Ramos (cell line): Measurements from ENCODE around the gene TIAM2.
"Not testable (repeated sequence)": the region's sequence is repeated elsewhere in the genome, so short reads cannot be mapped to it uniquely, and the experiment has no call there.

Experiments
- in situ Hi-C: fragments of 300-500 bp; cut with MboI; formaldehyde crosslinking; loops from one replicate; pipeline ENCODE4 v1.14.3; 2022; ENCODE audit warnings: low sequenced_read_pairs; ENCODE audit not compliant: unreplicated experiment

Gene TIAM2

DNA sequence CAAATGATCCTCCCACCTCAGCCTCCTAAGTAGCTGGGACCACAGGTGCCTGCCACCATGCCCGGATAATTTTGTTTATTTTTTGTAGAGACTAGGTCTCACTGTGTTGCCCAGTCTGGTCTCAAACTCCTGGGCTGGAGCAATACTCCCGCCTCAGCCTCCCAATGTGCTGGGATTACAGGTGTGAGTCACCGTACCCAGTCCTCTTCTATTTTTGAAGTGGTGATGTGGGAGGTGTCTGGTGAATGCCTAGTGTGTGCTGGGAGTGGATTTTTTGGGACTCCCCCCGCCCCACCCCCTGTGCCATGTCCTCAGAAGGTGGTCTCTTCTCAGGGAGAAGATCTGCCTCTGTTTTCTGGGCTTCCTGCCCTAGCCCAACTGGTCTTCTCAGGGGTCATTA lies 220.8 kb downstream of the TIAM2 start:
- in situ Hi-C loops, result no loop called here

DNA sequence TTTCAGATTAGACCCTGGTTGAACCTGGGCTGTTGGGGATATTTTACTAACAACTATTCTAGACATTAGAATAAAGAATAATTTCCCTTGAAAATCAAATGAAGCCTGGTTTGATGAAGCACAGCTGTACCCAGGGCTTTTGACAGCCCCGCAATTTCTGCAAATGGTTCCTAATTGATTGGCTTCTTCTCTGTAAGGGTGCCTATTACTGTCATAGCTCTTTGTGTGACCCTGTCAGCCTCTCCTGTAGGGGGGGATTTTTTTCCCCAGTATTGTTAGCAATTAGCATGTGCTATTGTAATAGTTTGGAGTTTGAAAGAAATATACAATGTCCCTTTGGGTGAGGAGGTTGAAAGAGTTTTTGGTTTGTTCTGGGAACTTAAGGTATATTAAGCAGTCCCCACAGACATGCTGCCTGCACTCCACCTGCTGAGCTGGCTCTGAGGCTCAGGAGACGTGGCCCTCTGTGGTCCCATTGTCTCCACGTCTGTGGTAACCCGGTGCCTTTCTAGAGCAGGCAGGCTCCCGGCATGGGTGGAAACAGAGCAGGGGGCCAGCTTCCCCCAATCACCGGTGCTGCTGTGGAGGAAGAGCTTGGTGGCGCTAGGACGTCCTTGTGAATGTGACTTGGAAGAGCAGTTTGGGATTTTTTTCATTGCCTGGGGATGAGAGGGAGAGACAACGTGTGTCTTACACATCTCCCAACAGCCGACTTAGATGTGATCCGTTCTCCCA lies 221.4 kb downstream of the TIAM2 start:
- in situ Hi-C loops, result no loop called here

DNA sequence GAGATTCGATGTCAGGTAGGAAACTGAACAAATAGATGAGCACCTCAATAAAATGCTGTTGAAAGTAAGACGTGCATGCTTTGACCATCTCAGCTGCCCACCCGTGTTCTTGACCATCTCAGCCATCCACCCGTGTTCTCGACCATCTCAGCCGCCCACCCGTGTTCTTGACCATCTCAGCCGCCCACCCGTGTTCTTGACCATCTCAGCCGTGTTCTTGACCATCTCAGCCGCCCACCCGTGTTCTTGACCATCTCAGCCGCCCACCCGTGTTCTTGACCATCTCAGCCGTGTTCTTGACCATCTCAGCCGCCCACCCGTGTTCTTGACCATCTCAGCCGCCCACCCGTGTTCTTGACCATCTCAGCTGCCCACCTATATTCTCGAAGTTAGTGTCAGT lies 223.6 kb downstream of the TIAM2 start:
- in situ Hi-C loops, result not testable (repeated sequence)

DNA sequence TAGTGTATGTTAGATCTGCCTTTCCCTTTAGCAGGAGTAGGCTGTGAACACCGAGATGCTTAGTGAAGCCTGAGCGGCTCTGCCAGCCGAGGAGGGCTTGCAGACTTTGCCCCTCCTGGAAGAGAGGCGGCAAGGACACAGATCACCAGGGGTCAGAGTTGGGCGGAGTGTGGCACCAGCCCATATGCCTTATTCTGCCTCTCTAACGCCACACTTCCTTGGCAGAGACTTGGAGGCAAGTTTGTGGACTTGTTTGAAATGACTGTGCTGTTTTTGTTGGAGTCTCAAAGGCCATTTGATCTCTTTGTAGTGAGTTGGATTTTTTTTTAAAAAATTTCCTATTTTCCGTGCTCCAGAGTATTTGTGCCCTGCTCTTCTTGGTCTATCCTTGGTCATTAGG lies 224.2 kb downstream of the TIAM2 start:
- in situ Hi-C loops, result no loop called here

DNA sequence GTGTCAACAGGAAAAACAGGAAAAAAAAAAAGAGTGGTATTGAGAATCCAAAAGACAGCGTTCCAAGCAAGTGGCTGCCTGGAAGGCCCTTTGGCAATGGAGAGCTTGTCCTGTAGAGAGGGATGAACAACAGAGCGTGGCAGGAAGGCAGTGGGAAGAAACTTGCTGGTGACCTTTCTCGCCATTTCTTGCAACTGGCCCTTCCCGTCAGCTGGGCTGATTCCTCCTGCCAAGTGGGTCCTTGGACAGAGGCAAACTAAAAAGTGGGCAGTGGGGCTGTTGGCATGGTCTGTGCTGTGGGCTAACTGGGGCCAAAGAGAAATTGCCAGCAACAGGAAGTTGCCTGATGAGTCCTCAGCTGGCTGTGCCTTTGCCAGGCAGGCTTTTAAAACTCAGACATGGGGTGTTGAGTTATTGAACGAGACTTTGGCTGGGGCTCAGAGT lies 224.8 kb downstream of the TIAM2 start:
- in situ Hi-C loops, result no loop called here

DNA sequence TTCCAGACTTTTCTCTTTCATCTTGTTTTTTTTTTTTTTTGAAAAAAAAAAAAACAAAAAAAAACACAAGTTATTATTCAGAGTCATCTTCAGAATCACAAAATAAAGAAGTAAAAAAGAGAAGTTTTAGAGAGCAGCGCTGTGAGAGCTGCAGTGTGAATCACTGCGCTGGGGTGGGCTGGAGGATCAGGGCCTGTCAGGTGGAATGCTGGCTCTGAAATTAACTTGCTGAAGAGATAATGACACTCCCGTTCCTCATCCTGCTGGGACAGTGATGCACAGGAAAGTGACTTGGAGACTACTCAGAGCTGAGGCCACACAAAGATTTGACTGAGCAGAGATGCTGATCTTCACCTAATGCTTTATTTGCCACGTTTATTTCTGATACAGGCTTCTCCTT lies 226.0 kb downstream of the TIAM2 start:
- in situ Hi-C loops, result no loop called here

DNA sequence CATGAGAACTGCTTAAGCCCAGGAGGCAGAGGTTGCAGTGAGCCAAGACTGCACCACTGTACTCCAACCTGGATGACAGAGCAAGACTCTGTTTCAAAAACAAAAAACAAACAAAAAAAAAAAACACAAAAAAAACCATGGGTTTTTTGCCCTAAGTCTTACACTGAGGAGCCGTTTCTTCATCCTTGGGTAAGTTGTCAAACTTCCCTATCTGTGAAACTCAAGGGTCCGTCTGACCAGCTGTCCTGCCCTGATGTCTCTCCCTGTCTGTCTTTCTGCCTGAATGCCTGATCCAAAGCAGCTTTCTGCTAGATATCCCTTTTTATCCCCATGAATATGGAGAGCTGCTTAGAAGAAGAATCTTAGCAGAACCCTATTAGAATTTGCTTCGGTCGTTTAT lies 227.4 kb downstream of the TIAM2 start:
- in situ Hi-C loops, result no loop called here

DNA sequence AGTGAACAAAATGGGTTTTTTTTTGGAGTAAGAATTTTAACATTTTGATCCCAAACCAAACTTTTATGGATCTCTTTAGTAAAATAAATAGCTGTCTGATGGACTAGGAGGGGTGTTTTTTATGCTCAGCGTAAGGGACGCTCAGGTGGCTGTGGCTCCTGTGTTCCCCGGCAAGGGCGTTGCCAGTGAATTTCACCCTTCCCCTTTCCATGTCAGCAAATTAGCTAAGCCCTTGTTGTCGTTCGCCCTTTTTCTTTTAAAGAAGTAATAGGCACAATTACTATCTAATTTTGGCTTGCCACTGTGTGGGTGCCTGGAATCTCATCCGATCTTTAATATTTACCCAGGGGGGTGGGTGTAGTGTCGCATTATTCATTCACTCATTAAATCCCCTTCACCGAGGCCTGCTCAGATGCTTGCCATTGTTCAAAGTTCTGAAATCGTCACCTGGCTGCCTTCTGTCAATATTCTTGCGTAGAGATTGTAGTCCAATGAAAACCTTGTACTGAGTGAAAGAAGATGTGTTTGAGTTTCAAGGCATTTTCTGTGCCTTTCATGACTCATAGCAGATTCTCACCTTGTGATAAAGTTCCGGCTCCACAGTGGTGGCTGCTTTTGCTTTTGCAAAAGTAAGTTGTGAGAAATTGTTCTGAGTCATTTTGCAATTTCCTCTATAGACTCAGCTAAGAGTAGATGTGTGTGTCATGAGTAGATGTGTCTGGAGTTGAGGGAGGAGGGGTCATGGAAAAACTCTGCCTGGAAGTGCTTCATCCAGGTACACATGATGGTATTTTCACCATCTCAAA lies 228.7 kb downstream of the TIAM2 start:
- in situ Hi-C loops, result no loop called here

DNA sequence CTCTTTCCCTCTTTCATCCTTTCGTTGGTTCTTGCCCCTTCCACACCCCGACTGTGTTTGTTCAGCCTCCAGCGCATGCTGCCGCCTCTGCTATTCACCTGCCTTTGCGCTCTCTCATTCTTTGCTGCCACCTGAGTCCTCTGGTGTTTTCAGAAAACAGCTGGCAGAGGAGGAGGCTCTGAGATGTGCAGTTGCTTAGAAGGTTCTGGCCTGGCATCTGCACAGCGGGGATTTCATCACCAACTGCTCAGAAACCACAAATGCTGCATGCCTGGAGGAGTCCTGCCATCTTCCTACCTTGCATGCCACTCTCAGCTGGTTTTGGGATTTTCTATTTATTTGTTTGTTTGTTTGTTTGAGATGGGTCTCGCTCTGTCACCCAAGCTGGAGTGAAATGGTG lies 229.5 kb downstream of the TIAM2 start:
- in situ Hi-C loops, result no loop called here

DNA sequence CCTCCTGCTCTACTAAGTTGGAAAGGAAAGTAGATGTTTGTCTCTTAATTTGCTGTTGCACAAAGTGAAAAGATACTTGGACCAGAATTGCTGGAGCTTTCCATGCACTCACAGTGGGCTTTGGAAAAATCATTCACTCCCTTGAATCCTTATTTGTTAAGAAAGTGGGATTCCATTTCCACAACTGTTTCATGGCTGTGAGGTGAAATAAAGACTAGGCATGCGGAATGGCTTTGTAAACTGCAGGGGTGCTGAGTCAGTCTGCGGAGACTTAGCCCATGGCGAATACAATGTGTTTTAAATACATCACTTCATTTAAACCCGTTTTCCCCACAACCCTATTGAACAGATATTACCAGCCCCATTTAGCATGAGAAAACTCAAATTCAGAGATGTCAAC lies 231.9 kb downstream of the TIAM2 start:
- in situ Hi-C loops, result no loop called here

DNA sequence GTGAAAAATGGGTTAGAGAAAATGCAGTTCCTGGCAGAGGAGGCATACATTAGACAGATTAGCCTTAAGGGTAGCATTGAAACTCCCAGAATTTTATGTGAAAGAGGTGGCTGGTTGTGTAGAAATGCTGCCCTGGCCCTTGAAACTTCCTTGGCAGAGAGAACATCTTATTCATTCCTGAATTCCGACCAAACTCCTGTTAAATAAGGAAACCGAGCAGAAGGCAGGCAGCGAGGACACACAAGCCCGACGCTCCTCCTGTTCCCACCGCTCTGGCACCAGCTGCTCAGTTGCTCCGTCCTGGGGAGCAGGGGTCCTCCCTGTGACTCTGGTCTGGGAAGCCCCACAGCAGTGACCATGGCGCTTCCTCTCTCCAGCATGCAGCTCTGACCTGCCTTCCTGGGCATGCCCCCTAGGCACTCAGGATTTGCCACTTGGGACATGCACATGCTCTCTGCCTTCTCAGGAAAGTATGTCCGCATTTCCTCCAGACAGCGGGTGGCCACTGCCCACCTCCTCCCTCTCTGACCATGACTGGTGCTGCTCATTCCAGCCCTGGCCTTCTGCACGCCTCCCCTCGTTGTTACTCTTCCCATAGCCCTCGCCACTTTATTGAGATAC lies 233.5 kb downstream of the TIAM2 start:
- in situ Hi-C loops, result no loop called here

DNA sequence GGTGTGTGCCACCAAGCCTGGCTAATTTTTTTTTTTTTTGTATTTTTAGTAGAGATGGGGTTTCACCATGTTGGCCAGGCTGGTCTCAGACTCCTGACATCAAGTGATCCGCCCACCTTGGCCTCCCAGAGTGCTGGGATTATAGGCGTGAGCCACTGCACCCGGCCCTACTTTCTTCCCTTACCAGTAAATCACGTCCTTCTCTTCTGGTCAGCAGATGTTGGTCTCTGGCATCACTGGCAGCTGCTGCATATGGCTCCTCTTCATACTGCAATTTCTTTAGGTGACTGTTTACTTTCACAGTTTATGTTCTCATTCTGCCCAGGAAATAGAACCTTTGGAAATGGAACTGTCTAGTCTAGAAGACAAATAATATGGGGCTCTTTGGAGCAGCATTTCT lies 235.9 kb downstream of the TIAM2 start:
- in situ Hi-C loops, result not testable (repeated sequence)

DNA sequence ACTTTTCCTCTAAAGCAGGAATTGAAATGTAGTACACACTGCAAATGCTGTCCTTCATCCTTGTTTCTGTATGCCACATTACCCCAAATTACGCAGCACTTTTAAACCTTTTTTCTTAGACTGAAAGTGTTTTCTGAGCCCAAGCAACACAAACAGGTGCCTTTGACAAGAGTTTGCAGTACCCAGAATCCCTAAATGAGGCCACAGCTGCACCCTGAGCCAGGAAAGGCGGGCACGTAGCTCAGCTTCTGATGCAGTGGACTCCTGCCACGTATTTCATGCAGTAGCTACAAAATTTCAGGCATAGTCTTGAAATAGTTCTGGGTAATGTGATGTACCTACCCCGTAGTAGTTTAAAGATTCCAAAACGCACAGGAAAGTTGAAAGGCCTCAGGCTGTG lies 237.7 kb downstream of the TIAM2 start:
- in situ Hi-C loops, result no loop called here

DNA sequence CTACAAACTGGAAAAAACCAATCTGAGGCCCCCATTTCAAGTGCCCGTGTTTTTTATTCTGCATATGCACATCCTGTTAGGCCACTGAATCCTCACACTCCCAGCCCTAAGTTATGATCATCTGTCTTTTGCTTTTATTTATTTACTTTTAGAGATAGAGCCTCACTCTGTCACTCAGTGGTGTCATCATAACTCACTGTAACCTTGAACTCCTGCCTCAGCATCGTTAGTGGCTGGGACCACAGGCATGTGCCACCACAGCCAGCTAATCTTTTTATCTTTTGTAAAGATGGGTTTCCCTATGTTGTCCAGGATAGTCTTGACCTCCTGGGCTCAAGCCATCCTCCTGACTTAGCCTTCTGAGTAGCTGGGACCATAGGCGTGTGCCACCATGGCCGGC lies 239.1 kb downstream of the TIAM2 start:
- in situ Hi-C loops, result no loop called here

DNA sequence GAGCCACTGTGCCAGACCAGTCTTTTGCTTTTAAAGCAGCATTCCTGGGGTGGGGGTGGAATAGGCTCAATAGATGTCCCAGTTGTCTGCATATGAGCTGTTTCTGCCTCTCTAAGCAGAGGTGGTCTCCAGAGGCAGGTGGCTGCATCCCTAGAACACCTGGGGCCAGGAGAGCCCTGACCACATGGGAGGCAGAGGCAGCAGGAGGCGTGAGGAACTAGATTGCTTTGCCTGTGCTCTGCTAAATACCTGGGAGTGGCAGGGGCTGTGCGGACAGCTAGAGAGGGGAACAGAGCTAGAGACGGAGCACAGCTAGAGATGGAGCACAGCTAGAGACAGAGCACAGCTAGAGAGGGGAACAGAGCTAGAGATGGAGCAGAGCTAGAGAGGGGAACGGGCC lies 239.6 kb downstream of the TIAM2 start:
- in situ Hi-C loops, result no loop called here

DNA sequence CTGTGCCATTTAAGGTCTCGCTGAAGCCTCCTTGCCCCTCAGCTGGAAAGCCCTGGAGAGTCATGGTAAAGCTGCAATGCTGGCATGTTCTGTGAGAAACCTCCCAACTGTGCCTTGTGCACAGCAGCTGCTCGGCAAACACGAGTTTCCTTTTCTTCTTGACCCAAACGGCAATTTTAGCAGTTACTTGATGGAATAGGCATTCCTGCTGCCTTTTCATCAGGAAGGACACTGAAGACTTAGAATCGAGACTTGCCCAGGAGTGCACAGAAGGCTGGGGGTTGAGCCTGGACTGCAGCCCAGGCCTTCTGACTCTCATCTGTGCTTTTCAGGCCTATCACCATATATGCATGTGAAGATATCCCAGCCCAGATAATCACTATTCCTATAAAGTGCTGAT lies 240.0 kb downstream of the TIAM2 start:
- in situ Hi-C loops, result no loop called here

DNA sequence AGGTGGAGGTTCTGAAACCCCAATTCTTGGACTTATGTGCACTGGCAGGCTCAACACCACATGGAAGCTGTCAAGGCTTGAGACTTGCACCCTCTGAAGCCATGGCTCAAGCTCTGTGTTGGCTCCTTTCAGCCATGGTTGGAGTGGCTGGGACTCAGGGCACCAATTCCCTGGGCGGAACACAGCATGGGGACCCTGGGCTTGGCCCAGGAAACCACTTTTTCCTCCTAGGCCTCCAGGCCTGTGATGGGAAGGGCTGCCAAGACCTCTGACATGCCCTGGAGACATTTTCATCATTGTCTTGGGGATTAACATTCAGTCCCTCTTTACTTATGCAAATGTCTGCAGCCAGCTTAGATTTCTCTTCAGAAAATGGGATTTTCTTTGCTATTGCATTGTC lies 242.5 kb downstream of the TIAM2 start:
- in situ Hi-C loops, result no loop called here

DNA sequence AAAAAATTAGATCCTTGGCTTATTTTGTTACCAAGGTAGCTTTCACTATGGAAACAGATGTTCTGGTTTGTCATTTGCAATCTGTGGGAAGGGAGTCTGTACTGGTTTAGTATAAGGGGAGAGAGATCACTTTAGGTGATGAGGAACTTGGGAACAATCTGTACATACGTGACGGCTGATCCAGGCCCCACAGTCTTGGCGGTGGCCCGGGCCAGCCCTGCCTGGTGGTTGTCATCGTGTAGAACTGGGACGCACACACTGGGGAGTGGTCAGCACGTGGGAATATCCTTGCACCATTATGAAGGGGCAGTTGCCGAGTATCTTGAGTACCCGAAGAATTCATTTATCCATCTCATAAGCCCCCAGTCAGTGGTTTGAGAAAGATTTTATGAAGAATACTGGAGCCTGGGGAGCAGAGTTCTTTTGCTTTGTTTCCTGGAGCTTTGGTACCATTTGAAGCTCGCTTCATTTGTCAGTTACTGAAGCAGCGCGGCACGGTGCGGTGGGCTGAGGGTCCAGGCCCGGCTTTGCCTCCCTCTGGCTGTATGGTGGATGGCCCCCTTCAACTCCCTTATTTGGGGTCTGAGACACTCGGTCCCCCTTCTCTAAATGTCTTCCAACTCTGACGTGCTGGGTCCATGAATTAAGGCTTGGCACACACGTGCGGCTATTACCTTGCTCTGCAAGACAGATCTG lies 245.9 kb downstream of the TIAM2 start:
- in situ Hi-C loops, result no loop called here

DNA sequence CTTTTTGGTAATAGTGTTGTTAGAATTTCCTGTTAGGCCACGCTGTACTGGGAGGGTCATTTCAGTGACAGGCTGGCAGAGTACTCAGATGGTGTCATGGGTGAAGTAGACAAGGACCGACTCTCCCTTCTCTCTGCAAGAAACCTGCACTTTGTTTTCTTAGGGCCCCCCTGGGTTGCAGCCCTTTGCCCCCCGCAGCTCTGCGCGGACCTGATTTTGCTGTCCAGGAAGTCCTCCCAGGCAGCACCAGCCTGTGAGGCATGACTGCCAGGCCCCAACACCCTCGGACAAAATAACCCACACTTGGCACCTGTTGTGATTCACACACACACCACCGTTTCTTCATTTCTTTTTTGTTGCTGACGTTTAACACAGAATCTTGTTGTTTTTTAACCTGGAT lies 246.9 kb downstream of the TIAM2 start:
- in situ Hi-C loops, result no loop called here

DNA sequence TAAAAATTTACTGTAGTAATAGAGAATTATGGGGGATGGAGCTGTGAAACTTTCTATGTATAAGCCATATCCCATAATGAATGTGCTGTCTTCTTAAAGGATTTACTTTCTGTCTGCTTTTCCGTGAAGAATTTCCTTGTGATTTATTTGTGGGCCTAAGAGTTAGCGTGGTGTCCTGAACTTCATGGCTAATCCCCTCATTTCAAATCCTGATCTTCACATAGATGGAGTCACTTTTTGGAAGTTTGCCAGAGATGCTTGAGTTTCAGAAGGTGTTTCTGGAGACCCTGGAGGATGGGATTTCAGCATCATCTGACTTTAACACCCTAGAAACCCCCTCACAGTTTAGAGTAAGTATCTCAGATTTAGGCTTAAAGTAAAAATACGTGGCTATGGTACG lies 249.3 kb downstream of the TIAM2 start:
- in situ Hi-C loops, result no loop called here

DNA sequence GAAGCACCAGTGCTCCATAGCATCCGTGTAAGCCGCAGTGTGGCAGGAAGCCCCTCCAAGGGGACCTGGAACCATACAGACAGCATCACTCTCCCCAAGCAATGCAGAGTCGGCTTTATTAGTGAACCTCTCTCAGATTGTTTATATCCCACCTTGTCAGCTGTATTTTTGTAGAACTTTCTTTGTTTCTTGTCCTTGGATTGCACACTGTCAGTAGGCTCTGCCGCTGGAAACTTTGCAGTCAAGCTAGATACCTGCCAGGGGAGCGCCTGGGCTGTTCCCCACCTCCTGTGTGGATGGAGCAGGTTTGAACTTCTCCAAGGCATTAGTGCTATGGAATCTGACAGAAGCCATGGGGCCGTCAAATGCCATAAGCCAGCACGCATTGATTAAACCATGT lies 250.1 kb downstream of the TIAM2 start:
- in situ Hi-C loops, result no loop called here
